Loucy (cell line): ENCODE results near the gene ERH.

ENCODE experiments used
- EZH2phosphoT487 ChIP-seq: fragments of 200-600 bp; IDR thresholded peaks from 2 replicates; pipeline ENCODE4 v1.6.1; 2018; ENCODE audit warnings: antibody characterized with exemption, mild to moderate bottlenecking, moderate library complexity, borderline replicate concordance
- TF ChIP-seq, protein P1 (sequence below): fragments of 200-600 bp; sonication (generic); conservative IDR thresholded peaks from 2 replicates; pipeline ENCODE4 v1.5.1; 2014; ENCODE audit warnings: mild to moderate bottlenecking, antibody characterized with exemption, low read length

GRCh38 chr14:69404883-69405282 is 6.8 kb upstream of the ERH start:
- TF ChIP-seq, protein P1, sequence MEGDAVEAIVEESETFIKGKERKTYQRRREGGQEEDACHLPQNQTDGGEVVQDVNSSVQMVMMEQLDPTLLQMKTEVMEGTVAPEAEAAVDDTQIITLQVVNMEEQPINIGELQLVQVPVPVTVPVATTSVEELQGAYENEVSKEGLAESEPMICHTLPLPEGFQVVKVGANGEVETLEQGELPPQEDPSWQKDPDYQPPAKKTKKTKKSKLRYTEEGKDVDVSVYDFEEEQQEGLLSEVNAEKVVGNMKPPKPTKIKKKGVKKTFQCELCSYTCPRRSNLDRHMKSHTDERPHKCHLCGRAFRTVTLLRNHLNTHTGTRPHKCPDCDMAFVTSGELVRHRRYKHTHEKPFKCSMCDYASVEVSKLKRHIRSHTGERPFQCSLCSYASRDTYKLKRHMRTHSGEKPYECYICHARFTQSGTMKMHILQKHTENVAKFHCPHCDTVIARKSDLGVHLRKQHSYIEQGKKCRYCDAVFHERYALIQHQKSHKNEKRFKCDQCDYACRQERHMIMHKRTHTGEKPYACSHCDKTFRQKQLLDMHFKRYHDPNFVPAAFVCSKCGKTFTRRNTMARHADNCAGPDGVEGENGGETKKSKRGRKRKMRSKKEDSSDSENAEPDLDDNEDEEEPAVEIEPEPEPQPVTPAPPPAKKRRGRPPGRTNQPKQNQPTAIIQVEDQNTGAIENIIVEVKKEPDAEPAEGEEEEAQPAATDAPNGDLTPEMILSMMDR = no peak
- TF ChIP-seq EZH2phosphoT487 = no peak
